Measurements from ENCODE around the gene CHD9NB.

CHD9NB gene

GRCh38 chr16:53052519-53053501, at the start of gene CHD9NB:
Gene CHD9NB, minus strand, starts transcription at chr16:53052897. Its CDS starts 8,739 bp downstream, at chr16:53044158.
- no peak for DNase-seq

- DNase-seq: no peak
Observed at GRCh38 chr16:53100889-53101288, 48.2 kb upstream of the CHD9NB start.

GRCh38 chr16:53100131-53100748, 47.5 kb upstream of the CHD9NB start:
- DNase-seq: no peak

GRCh38 chr16:53099318-53100130, 46.8 kb upstream of the CHD9NB start:
- peak; percentile 53 to 93 (median 86) for DNase-seq

- peak in 52 of 56 donors; percentile 26 to 78 (median 58) for DNase-seq
Observed at GRCh38 chr16:53098526-53099317, 46.0 kb upstream of the CHD9NB start.

- DNase-seq: no peak
Observed at GRCh38 chr16:53097190-53097589, 44.5 kb upstream of the CHD9NB start.

- DNase-seq: peak in 20 of 56 donors; percentile 3 to 52 (median 19)
Observed at GRCh38 chr16:53094013-53094630, 41.4 kb upstream of the CHD9NB start.

GRCh38 chr16:53093162-53093744, 40.6 kb upstream of the CHD9NB start:
- DNase-seq: no peak

GRCh38 chr16:53092284-53092683, 39.6 kb upstream of the CHD9NB start:
- peak in 1 of 56 donors; percentile 53 for DNase-seq

- peak in 54 of 56 donors; percentile 15 to 95 (median 82) for DNase-seq
Observed at GRCh38 chr16:53091466-53092211, 38.9 kb upstream of the CHD9NB start.

- peak; percentile 33 to 91 (median 78) for DNase-seq
Observed at GRCh38 chr16:53090591-53091411, 38.1 kb upstream of the CHD9NB start.

GRCh38 chr16:53090286-53090590, 37.5 kb upstream of the CHD9NB start:
- no peak for DNase-seq

GRCh38 chr16:53089434-53090285, 37.0 kb upstream of the CHD9NB start:
- DNase-seq: peak in 38 of 56 donors; percentile 8 to 58 (median 36)

- no peak for DNase-seq
Observed at GRCh38 chr16:53087101-53087500, 34.4 kb upstream of the CHD9NB start.

- DNase-seq: no peak
Observed at GRCh38 chr16:53085931-53086421, 33.3 kb upstream of the CHD9NB start.

GRCh38 chr16:53085369-53085843, 32.7 kb upstream of the CHD9NB start:
- no peak for DNase-seq
